IPS DF 6.9 (cell line): ENCODE measurements around the gene KCTD21.
"Not testable (repeated sequence)": the region's sequence is repeated elsewhere in the genome, so short reads cannot be mapped to it uniquely, and the experiment has no call there.

Experiments used
- DNase-seq: peaks from one replicate; pipeline ENCODE4 v3.0.0-alpha.2; 2013; ENCODE audit warnings: low read depth, low spot score
- H3K27ac ChIP-seq: one replicate; pipeline ENCODE4 v1.5.1; 2013; ENCODE audit warnings: low read length, control low read depth
- H3K27me3 ChIP-seq: 2 replicates; pipeline ENCODE4 v1.6.1; 2013; ENCODE audit warnings: mild to moderate bottlenecking, low read length; ENCODE audit not compliant: control insufficient read depth, insufficient read depth
- H3K36me3 ChIP-seq: 2 replicates; pipeline ENCODE4 v1.6.1; 2013; ENCODE audit warnings: low read length; ENCODE audit not compliant: control insufficient read depth, insufficient read depth
- H3K4me1 ChIP-seq: 2 replicates; pipeline ENCODE4 v1.6.1; 2013; ENCODE audit warnings: low read length; ENCODE audit not compliant: control insufficient read depth, insufficient read depth
- H3K4me3 ChIP-seq: 2 replicates; pipeline ENCODE4 v1.5.1; 2013; ENCODE audit warnings: mild to moderate bottlenecking, low read length
- H3K9me3 ChIP-seq: 2 replicates; pipeline ENCODE4 v1.6.1; 2013; ENCODE audit warnings: low read length, inconsistent platforms; ENCODE audit not compliant: control insufficient read depth, insufficient read depth
- WGBS: extraction: QIAGEN DNeasy Blood & Tissue Kit; methylation state at CpG from one replicate; pipeline ENCODE4 v1.1.7; 2013; ENCODE audit warnings: mixed read lengths, missing lambda C conversion rate; ENCODE audit not compliant: insufficient read length, insufficient coverage; 5-methylcytosine and 5-hydroxymethylcytosine counted together

The KCTD21 gene

GRCh38 chr11:78175862-78176261, 12.6 kb downstream of the KCTD21 start:
- no CpG with 5 or more reads among the region's 3 CpGs for WGBS
- not testable (repeated sequence) for H3K36me3 ChIP-seq, DNase-seq, H3K9me3 ChIP-seq, H3K27ac ChIP-seq, H3K27me3 ChIP-seq, H3K4me1 ChIP-seq, H3K4me3 ChIP-seq

GRCh38 chr11:78171951-78172350, 16.5 kb downstream of the KCTD21 start:
- no peaks in the 10 kb centered on the region; the same call in 1 of the 2 replicates for H3K4me1 ChIP-seq
- H3K36me3 ChIP-seq, result no peaks in the 10 kb centered on the region
- DNase-seq, result no peak
- H3K27me3 ChIP-seq, result no peaks in the 10 kb centered on the region
- no peak overlapping the region for H3K27ac ChIP-seq
- H3K9me3 ChIP-seq, result no peaks in the 10 kb centered on the region
- WGBS, result no CpG with 5 or more reads among the region's 6 CpGs
- H3K4me3 ChIP-seq, result no peak overlapping the region

- Histone ChIP-seq H3K36me3 (no peaks in the 10 kb centered on the region), H3K9me3 (no peaks in the 10 kb centered on the region), H3K4me3 (no peak overlapping the region), H3K4me1 (no peaks in the 10 kb centered on the region; the same call in 1 of the 2 replicates), H3K27me3 (no peaks in the 10 kb centered on the region), H3K27ac (no peak overlapping the region)
- no peak for DNase-seq
- no CpG with 5 or more reads among the region's 7 CpGs for WGBS
Measured at GRCh38 chr11:78170874-78171549, 17.4 kb downstream of the KCTD21 start.

GRCh38 chr11:78170413-78170812, 18.0 kb downstream of the KCTD21 start:
- DNase-seq, result no peak
- H3K36me3 ChIP-seq, result no peaks in the 10 kb centered on the region
- WGBS, result no CpG with 5 or more reads among the region's 11 CpGs
- H3K4me1 ChIP-seq, result no peaks in the 10 kb centered on the region; the same call in 1 of the 2 replicates
- H3K9me3 ChIP-seq, result no peaks in the 10 kb centered on the region
- no peak overlapping the region for H3K4me3 ChIP-seq
- H3K27ac ChIP-seq, result no peak overlapping the region
- H3K27me3 ChIP-seq, result no peaks in the 10 kb centered on the region

GRCh38 chr11:78168539-78169477, 19.6 kb downstream of the KCTD21 start:
- Histone ChIP-seq H3K36me3 (no peaks in the 10 kb centered on the region), H3K4me3 (no peak overlapping the region), H3K27ac (no peak overlapping the region), H3K9me3 (no peaks in the 10 kb centered on the region), H3K27me3 (no peaks in the 10 kb centered on the region), H3K4me1 (no peaks in the 10 kb centered on the region; the same call in 1 of the 2 replicates)
- no CpG with 5 or more reads among the region's 17 CpGs for WGBS
- DNase-seq, result no peak

DNA sequence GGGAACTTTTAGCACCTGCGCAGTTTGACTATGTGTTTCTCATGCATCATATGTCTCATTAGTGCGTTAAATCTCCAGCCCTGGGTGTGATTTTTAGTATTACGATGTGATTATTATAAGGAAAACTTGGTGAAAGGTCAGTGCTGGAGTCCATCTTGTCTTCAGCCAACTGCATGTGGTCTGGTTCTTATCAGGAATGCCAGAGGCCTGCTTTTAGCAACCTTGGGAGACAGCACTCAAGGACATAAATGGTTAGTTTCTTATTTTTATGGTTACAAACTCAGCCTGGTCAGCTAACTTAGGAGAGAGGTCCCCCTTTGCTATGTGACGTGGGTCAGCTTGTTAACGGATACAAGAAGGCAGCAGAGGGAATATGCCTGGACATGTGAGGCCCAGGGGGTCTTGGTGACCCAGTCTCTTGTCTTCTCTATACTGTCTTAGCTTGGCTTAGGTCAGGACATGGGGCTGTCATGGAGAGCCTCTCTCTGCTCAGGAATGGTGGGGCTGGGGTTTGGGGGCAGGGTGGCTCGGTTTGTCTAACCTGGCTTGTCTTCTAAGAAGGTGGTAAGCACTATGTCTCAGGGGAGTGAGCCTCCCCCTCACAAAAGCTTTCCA, 21.5 kb downstream of the KCTD21 start:
- Histone ChIP-seq H3K27ac (no peak overlapping the region), H3K27me3 (no peaks in the 10 kb centered on the region), H3K9me3 (no peaks in the 10 kb centered on the region), H3K4me3 (no peak overlapping the region), H3K4me1 (no peaks in the 10 kb centered on the region; the same call in 1 of the 2 replicates), H3K36me3 (no peaks in the 10 kb centered on the region)
- no peak for DNase-seq
- no CpG with 5 or more reads among the region's 6 CpGs for WGBS

- Histone ChIP-seq H3K36me3 (no peaks in the 10 kb centered on the region), H3K9me3 (no peaks in the 10 kb centered on the region), H3K27ac (no peak overlapping the region), H3K27me3 (no peaks in the 10 kb centered on the region), H3K4me1 (no peaks in the 10 kb centered on the region; the same call in 1 of the 2 replicates), H3K4me3 (no peak overlapping the region)
- WGBS, result no CpG with 5 or more reads among the region's 2 CpGs
- no peak for DNase-seq
Measured at GRCh38 chr11:78164471-78164870, 24.0 kb downstream of the KCTD21 start.

GRCh38 chr11:78163828-78164227, 24.6 kb downstream of the KCTD21 start:
- WGBS, result no CpG with 5 or more reads among the region's 2 CpGs
- no peak overlapping the region for H3K4me3 ChIP-seq
- H3K27me3 ChIP-seq, result no peaks in the 10 kb centered on the region
- no peaks in the 10 kb centered on the region for H3K36me3 ChIP-seq
- H3K4me1 ChIP-seq, result no peaks in the 10 kb centered on the region; the same call in 1 of the 2 replicates
- H3K9me3 ChIP-seq, result no peaks in the 10 kb centered on the region
- H3K27ac ChIP-seq, result no peak overlapping the region
- no peak for DNase-seq

GRCh38 chr11:78161962-78162371, 26.5 kb downstream of the KCTD21 start:
- no peaks in the 10 kb centered on the region for H3K27me3 ChIP-seq
- no peak for DNase-seq
- no peaks in the 10 kb centered on the region for H3K9me3 ChIP-seq
- no peaks in the 10 kb centered on the region for H3K4me1 ChIP-seq
- no peak overlapping the region for H3K4me3 ChIP-seq
- H3K36me3 ChIP-seq, result no peaks in the 10 kb centered on the region
- no peak overlapping the region for H3K27ac ChIP-seq
- no CpG with 5 or more reads among the region's 5 CpGs for WGBS

GRCh38 chr11:78161346-78161745, 27.1 kb downstream of the KCTD21 start:
- no peaks in the 10 kb centered on the region for H3K36me3 ChIP-seq
- WGBS, result no CpG with 5 or more reads among the region's 2 CpGs

More at GRCh38 chr11:78161346-78161745, 27.1 kb downstream of the KCTD21 start:
- H3K27ac ChIP-seq, result no peak overlapping the region
- no peaks in the 10 kb centered on the region for H3K4me1 ChIP-seq
- no peaks in the 10 kb centered on the region for H3K27me3 ChIP-seq
- no peak for DNase-seq
- H3K4me3 ChIP-seq, result no peak overlapping the region
- H3K9me3 ChIP-seq, result no peaks in the 10 kb centered on the region
